Measurements from ENCODE around the gene LRPPRC.

DNA sequence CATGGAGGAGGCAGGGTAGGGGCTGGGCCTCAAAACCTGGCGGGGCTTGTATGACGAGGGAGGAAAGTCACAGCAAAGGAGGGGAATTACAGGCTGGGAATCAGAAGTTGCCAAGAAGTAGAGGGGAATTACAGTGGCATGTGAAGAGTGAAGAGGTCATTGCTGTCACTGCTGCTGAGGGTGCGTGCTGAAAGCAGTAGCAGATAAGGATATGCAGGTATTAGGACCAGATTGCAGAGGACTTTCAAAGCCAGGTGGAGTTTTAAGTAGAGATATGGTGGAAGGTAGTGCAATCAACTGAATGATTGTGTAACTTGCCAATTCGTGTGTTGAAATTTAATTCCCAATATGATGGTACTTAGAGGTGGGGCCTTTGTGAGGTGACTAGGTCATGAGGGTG lies 19.4 kb upstream of the LRPPRC start:
- TF ChIP-seq, protein P1, sequence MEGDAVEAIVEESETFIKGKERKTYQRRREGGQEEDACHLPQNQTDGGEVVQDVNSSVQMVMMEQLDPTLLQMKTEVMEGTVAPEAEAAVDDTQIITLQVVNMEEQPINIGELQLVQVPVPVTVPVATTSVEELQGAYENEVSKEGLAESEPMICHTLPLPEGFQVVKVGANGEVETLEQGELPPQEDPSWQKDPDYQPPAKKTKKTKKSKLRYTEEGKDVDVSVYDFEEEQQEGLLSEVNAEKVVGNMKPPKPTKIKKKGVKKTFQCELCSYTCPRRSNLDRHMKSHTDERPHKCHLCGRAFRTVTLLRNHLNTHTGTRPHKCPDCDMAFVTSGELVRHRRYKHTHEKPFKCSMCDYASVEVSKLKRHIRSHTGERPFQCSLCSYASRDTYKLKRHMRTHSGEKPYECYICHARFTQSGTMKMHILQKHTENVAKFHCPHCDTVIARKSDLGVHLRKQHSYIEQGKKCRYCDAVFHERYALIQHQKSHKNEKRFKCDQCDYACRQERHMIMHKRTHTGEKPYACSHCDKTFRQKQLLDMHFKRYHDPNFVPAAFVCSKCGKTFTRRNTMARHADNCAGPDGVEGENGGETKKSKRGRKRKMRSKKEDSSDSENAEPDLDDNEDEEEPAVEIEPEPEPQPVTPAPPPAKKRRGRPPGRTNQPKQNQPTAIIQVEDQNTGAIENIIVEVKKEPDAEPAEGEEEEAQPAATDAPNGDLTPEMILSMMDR (IDR thresholded peaks at IDR 0.05), result no peak
- TF ChIP-seq POLR2A (IDR thresholded peaks at IDR 0.05), result no peak
